IMR-90 (cell line): ENCODE measurements around the gene MZB1. TPM values are rescaled to one million over a fixed set of nuclear protein-coding genes. Genes with fewer than 3 reads are reported as not detected.
A peak's percentile ranks its signal among the peaks of the same experiment; 100 is the strongest.

Experiments
- ATAC-seq: fragments of 200-7000 bp; cut with Tn5 transposase; 2 replicates; pipeline ENCODE4 v1.9.1; 2020; ENCODE audit warnings: low read depth, mild to moderate bottlenecking, moderate library complexity
- BruUV-seq: library from RNA; stranded (reverse); fragments of 400-500 nt; replicated peaks from 2 replicates; lab custom pipeline; 2021; lab: Mats Ljungman, UMichigan
- CTCF ChIA-PET: fragments of 300-600 bp; formaldehyde crosslinking; extraction: SDS; loops from one replicate; lab custom pipeline; 2021; ENCODE audit warnings: antibody characterized with exemption; lab: Yijun Ruan, JAX
- POLR2A ChIA-PET: fragments of 300-600 bp; sonication (Branson Sonifier 250); formaldehyde crosslinking; loops from one replicate; lab custom pipeline; 2022; ENCODE audit warnings: antibody characterized with exemption; ENCODE audit not compliant: unreplicated experiment; lab: Charles Lee
- DNase-seq: peaks from one replicate; pipeline ENCODE4 v3.0.0; 2013
- H2AFZ ChIP-seq: replicated peaks from 2 replicates; pipeline ENCODE3; 2013; ENCODE audit warnings: low read length, mild to moderate bottlenecking; ENCODE audit not compliant: poor library complexity
- H2AK5ac ChIP-seq: 2 replicates; pipeline ENCODE4 v1.6.1; 2013; ENCODE audit warnings: low read depth, low read length, inconsistent platforms
- H2AK9ac ChIP-seq: replicated peaks from 2 replicates; pipeline ENCODE3; 2013; ENCODE audit warnings: mild to moderate bottlenecking, low read depth, low read length, moderate library complexity; ENCODE audit not compliant: poor library complexity
- H2BK120ac ChIP-seq: 2 replicates; pipeline ENCODE4 v1.6.1; 2013; ENCODE audit warnings: low read depth, low read length, inconsistent platforms
- H2BK15ac ChIP-seq: 3 replicates; pipeline ENCODE4 v1.6.1; 2013; ENCODE audit warnings: low read depth, low read length, inconsistent platforms
- H2BK20ac ChIP-seq: 2 replicates; pipeline ENCODE4 v1.6.1; 2013; ENCODE audit warnings: low read depth, mild to moderate bottlenecking, inconsistent platforms, low read length, moderate library complexity
- H2BK5ac ChIP-seq: 2 replicates; pipeline ENCODE4 v1.6.1; 2013; ENCODE audit warnings: mild to moderate bottlenecking, low read depth, low read length, inconsistent platforms; ENCODE audit not compliant: poor library complexity, severe bottlenecking
- H3K14ac ChIP-seq: replicated peaks from 2 replicates; pipeline ENCODE4 v1.6.1; 2013; ENCODE audit warnings: low read depth, low read length, inconsistent platforms
- H3K18ac ChIP-seq: 2 replicates; pipeline ENCODE4 v1.6.1; 2013; ENCODE audit warnings: low read depth, low read length, control low read depth
- H3K23ac ChIP-seq: 2 replicates; pipeline ENCODE4 v1.6.1; 2013; ENCODE audit warnings: low read depth, low read length, inconsistent platforms
- H3K27ac ChIP-seq: 2 replicates; pipeline ENCODE4 v1.5.1; 2013; ENCODE audit warnings: mild to moderate bottlenecking, control low read depth, low read length; ENCODE audit not compliant: insufficient read depth
- H3K27me3 ChIP-seq: 2 replicates; pipeline ENCODE4 v1.6.1; 2013; ENCODE audit warnings: low read length; ENCODE audit not compliant: control insufficient read depth, insufficient read depth
- H3K36me3 ChIP-seq: 2 replicates; pipeline ENCODE4 v1.6.1; 2013; ENCODE audit warnings: low read length, mixed read lengths; ENCODE audit not compliant: control insufficient read depth, insufficient read depth
- H3K4ac ChIP-seq: 2 replicates; pipeline ENCODE4 v1.6.1; 2013; ENCODE audit warnings: low read depth, low read length, inconsistent platforms
- H3K4me1 ChIP-seq: 2 replicates; pipeline ENCODE4 v1.6.1; 2013; ENCODE audit warnings: low read length, mixed read lengths; ENCODE audit not compliant: control insufficient read depth, insufficient read depth
- H3K4me2 ChIP-seq: 2 replicates; pipeline ENCODE4 v1.6.1; 2013; ENCODE audit warnings: low read depth, mild to moderate bottlenecking, control low read depth, low read length, moderate library complexity
- H3K4me3 ChIP-seq: 2 replicates; pipeline ENCODE4 v1.5.1; 2013; ENCODE audit warnings: low read depth, mild to moderate bottlenecking, control low read depth, low read length, moderate library complexity; ENCODE audit not compliant: insufficient read depth
- H3K56ac ChIP-seq: 2 replicates; pipeline ENCODE4 v1.6.1; 2013; ENCODE audit warnings: low read length, inconsistent platforms; ENCODE audit not compliant: insufficient read depth; ENCODE audit errors: extremely low read depth
- H3K79me1 ChIP-seq, 2 experiments: 2 replicates each; pipeline ENCODE4 v1.6.1; 2013; ENCODE audit warnings: low read length in 2 of 2, inconsistent platforms in 1 of 2, low read depth in 1 of 2
- H3K9ac ChIP-seq: 2 replicates; pipeline ENCODE4 v1.6.1; 2013; ENCODE audit warnings: low read depth, low read length, control low read depth
- H3K9me1 ChIP-seq: 2 replicates; pipeline ENCODE4 v1.6.1; 2013; ENCODE audit warnings: low read length, inconsistent platforms; ENCODE audit not compliant: insufficient read depth
- H3K9me3 ChIP-seq: 2 replicates; pipeline ENCODE4 v1.6.1; 2013; ENCODE audit warnings: low read length; ENCODE audit not compliant: control insufficient read depth, insufficient read depth
- H4K20me1 ChIP-seq: 2 replicates; pipeline ENCODE4 v1.6.1; 2013; ENCODE audit warnings: low read length, inconsistent platforms; ENCODE audit not compliant: insufficient read depth
- H4K5ac ChIP-seq: 2 replicates; pipeline ENCODE4 v1.6.1; 2013; ENCODE audit warnings: mild to moderate bottlenecking, low read depth, low read length, control low read depth
- H4K8ac ChIP-seq, 2 experiments: 2 replicates each; pipeline ENCODE4 v1.6.1; 2013; ENCODE audit warnings: low read depth in 2 of 2, low read length in 2 of 2, control low read depth in 1 of 2, inconsistent platforms in 1 of 2
- H4K91ac ChIP-seq: 2 replicates; pipeline ENCODE4 v1.6.1; 2013; ENCODE audit warnings: low read depth, low read length, inconsistent platforms; ENCODE audit not compliant: insufficient read depth
- POLR2A ChIP-seq: IDR thresholded peaks from 2 replicates; pipeline ENCODE4 v1.6.1; 2012; ENCODE audit warnings: mild to moderate bottlenecking, low read depth, low read length
- RAD21 ChIP-seq: IDR thresholded peaks from 2 replicates; pipeline ENCODE4 v1.6.1; 2012; ENCODE audit warnings: low read length, improper control_type of control experiment
- WGBS, 2 experiments: methylation state at CpG; one replicate each; pipeline versions ENCODE4 v1.1.5 to v1.1.7; 2013; ENCODE audit warnings: missing lambda C conversion rate in 2 of 2; ENCODE audit not compliant: insufficient read length in 1 of 2; ENCODE audit errors: extremely low coverage in 2 of 2; 5-methylcytosine and 5-hydroxymethylcytosine counted together
- dilution Hi-C: fragments of 300-500 bp; cut with HindIII; formaldehyde crosslinking; loops from one replicate; pipeline ENCODE4 v1.14.3; 2018; ENCODE audit warnings: low sequenced_read_pairs; ENCODE audit not compliant: unreplicated experiment
- in situ Hi-C: fragments of 300-500 bp; cut with MboI; formaldehyde crosslinking; loops from 3 replicates; pipeline ENCODE4 v1.14.3; 2019; ENCODE audit warnings: low sequenced_read_pairs, inconsistent platforms, mixed read lengths
- intact Hi-C: fragments of 100-400 bp; cut with micrococcal nuclease; formaldehyde crosslinking; loops from 2 replicates; pipeline ENCODE4 v1.10.0; 2022
- polyA plus RNA-seq, 3 experiments: library from polyadenylated mRNA; depleted of rRNA; stranded (reverse); fragments of >200 nt; gene quantifications; 2 replicates each; pipeline ENCODE4 v1.2.3, GENCODE V29; 2012; ENCODE audit warnings: low replicate concordance in 1 of 3
- total RNA-seq: library from RNA; depleted of rRNA; stranded (reverse); fragments of >200 nt; gene quantifications from 2 replicates; pipeline ENCODE4 v1.2.3, GENCODE V29; 2012
- TF ChIP-seq, protein P1 (sequence below): conservative IDR thresholded peaks from 2 replicates; pipeline ENCODE4 v1.5.1; 2012; ENCODE audit warnings: mild to moderate bottlenecking, low read depth, low read length, improper control_type of control experiment

MZB1 gene
- total and polyA plus RNA-seq, 2 of the 4 experiments (the other 2 are of a cell fraction), result not detected

DNA sequence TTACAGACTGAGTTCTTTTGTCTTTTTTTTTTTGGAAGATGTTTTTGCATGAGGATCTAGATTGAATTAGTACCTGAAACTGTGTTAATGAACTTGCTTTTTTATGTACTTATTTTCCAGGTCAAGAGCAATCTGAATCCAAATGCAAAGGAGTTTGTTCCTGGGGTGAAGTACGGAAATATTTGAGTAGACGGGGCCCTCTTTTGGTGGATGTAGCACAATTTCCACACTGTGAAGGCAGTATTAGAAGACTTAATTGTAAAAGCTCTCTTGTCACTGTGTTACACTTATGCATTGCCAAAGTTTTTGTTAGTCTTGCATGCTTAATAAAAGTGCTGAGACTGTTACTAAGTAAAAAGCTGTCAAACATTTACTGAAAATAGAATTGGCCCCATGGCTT, 21.1 kb downstream of the MZB1 start:
- no peak overlapping the region for H2BK20ac ChIP-seq
- H3K4me3 ChIP-seq, result no peak overlapping the region
- H2BK15ac ChIP-seq, result no peak overlapping the region
- no peaks in the 10 kb centered on the region for H3K27me3 ChIP-seq
- H3K9me1 ChIP-seq, result peaks cover 13% of the 10 kb centered on the region
- 0 out of 2 replicates have a peak overlapping the region, but pooled peaks have one; percentile 21 for H3K23ac ChIP-seq
- H4K91ac ChIP-seq, result no peak overlapping the region
- no TSS peak for BruUV-seq
- WGBS, 2 experiments, result no CpG with 5 or more reads among the region's 2 CpGs
- H2AK5ac ChIP-seq, result no peak overlapping the region
- peaks cover 11% of the 10 kb centered on the region for H3K4me1 ChIP-seq
- intact Hi-C loops (no loop called here), in situ Hi-C loops (no loop called here), dilution Hi-C loops (no loop called here)
- peak overlapping the region; percentile 44 for H3K4me2 ChIP-seq
- H3K27ac ChIP-seq, result peak overlapping the region; percentile 40; the same call in 1 of the 2 replicates
- no peaks in the 10 kb centered on the region for H3K9me3 ChIP-seq
- ChIA-PET CTCF (interaction anchor here (0.6 kb wide), 1 partner anchor 793 kb away, joined by 5 read pairs; the partner anchor contains the start of gene HSPA9), POLR2A (no interaction called here)
- no peak overlapping the region for H3K4ac ChIP-seq
- H3K18ac ChIP-seq, result no peak overlapping the region; the same call in 1 of the 2 replicates
- no peak overlapping the region for H3K14ac ChIP-seq
- H3K9ac ChIP-seq, result no peak overlapping the region
- no peak overlapping the region for H4K8ac ChIP-seq
- H3K79me1 ChIP-seq, result peaks cover 18 to 50% of the 10 kb centered on the region in 2 experiments
- peak; percentile 27; the same call in 1 of the 2 replicates for TF ChIP-seq RAD21
- TF ChIP-seq, protein P1, sequence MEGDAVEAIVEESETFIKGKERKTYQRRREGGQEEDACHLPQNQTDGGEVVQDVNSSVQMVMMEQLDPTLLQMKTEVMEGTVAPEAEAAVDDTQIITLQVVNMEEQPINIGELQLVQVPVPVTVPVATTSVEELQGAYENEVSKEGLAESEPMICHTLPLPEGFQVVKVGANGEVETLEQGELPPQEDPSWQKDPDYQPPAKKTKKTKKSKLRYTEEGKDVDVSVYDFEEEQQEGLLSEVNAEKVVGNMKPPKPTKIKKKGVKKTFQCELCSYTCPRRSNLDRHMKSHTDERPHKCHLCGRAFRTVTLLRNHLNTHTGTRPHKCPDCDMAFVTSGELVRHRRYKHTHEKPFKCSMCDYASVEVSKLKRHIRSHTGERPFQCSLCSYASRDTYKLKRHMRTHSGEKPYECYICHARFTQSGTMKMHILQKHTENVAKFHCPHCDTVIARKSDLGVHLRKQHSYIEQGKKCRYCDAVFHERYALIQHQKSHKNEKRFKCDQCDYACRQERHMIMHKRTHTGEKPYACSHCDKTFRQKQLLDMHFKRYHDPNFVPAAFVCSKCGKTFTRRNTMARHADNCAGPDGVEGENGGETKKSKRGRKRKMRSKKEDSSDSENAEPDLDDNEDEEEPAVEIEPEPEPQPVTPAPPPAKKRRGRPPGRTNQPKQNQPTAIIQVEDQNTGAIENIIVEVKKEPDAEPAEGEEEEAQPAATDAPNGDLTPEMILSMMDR, result 0 out of 2 replicates have a peak, but pooled peaks have one; percentile 19
- TF ChIP-seq POLR2A, result no peak
- H3K36me3 ChIP-seq, result peaks cover 44% of the 10 kb centered on the region
- no peak overlapping the region for H2AK9ac ChIP-seq
- H4K5ac ChIP-seq, result no peak overlapping the region
- H2BK5ac ChIP-seq, result peak overlapping the region; percentile 11
- peak; percentile 29 for DNase-seq
- H4K20me1 ChIP-seq, result peaks cover 24% of the 10 kb centered on the region; the same call in 1 of the 2 replicates
- no peak overlapping the region for H2BK120ac ChIP-seq
- no peak overlapping the region for H3K56ac ChIP-seq
- ATAC-seq, result peak; percentile 7; the same call in 1 of the 2 replicates
- no peak overlapping the region for H2AFZ ChIP-seq
